IMR-90 (cell line): Measurements from ENCODE around the gene HLA-DQB1. TPM values are rescaled to one million over a fixed set of nuclear protein-coding genes. Genes with fewer than 3 reads are reported as not detected.
"Not testable (repeated sequence)": the region's sequence is repeated elsewhere in the genome, so short reads cannot be mapped to it uniquely, and the experiment has no call there.

ENCODE experiments used
- ATAC-seq: fragments of 200-7000 bp; cut with Tn5 transposase; 2 replicates; pipeline ENCODE4 v1.9.1; 2020; ENCODE audit warnings: low read depth, mild to moderate bottlenecking, moderate library complexity
- BruUV-seq: library from RNA; stranded (reverse); fragments of 400-500 nt; replicated peaks from 2 replicates; lab custom pipeline; 2021; lab: Mats Ljungman, UMichigan
- CTCF ChIA-PET: fragments of 300-600 bp; formaldehyde crosslinking; extraction: SDS; loops from one replicate; lab custom pipeline; 2021; ENCODE audit warnings: antibody characterized with exemption; lab: Yijun Ruan, JAX
- POLR2A ChIA-PET: fragments of 300-600 bp; sonication (Branson Sonifier 250); formaldehyde crosslinking; loops from one replicate; lab custom pipeline; 2022; ENCODE audit warnings: antibody characterized with exemption; ENCODE audit not compliant: unreplicated experiment; lab: Charles Lee
- DNase-seq: peaks from one replicate; pipeline ENCODE4 v3.0.0; 2013
- H2AFZ ChIP-seq: replicated peaks from 2 replicates; pipeline ENCODE3; 2013; ENCODE audit warnings: low read length, mild to moderate bottlenecking; ENCODE audit not compliant: poor library complexity
- H2AK5ac ChIP-seq: 2 replicates; pipeline ENCODE4 v1.6.1; 2013; ENCODE audit warnings: low read depth, low read length, inconsistent platforms
- H2AK9ac ChIP-seq: replicated peaks from 2 replicates; pipeline ENCODE3; 2013; ENCODE audit warnings: mild to moderate bottlenecking, low read depth, low read length, moderate library complexity; ENCODE audit not compliant: poor library complexity
- H2BK120ac ChIP-seq: 2 replicates; pipeline ENCODE4 v1.6.1; 2013; ENCODE audit warnings: low read depth, low read length, inconsistent platforms
- H2BK15ac ChIP-seq: 3 replicates; pipeline ENCODE4 v1.6.1; 2013; ENCODE audit warnings: low read depth, low read length, inconsistent platforms
- H2BK20ac ChIP-seq: 2 replicates; pipeline ENCODE4 v1.6.1; 2013; ENCODE audit warnings: low read depth, mild to moderate bottlenecking, inconsistent platforms, low read length, moderate library complexity
- H2BK5ac ChIP-seq: 2 replicates; pipeline ENCODE4 v1.6.1; 2013; ENCODE audit warnings: mild to moderate bottlenecking, low read depth, low read length, inconsistent platforms; ENCODE audit not compliant: poor library complexity, severe bottlenecking
- H3K14ac ChIP-seq: replicated peaks from 2 replicates; pipeline ENCODE4 v1.6.1; 2013; ENCODE audit warnings: low read depth, low read length, inconsistent platforms
- H3K18ac ChIP-seq: 2 replicates; pipeline ENCODE4 v1.6.1; 2013; ENCODE audit warnings: low read depth, low read length, control low read depth
- H3K23ac ChIP-seq: 2 replicates; pipeline ENCODE4 v1.6.1; 2013; ENCODE audit warnings: low read depth, low read length, inconsistent platforms
- H3K27ac ChIP-seq: 2 replicates; pipeline ENCODE4 v1.5.1; 2013; ENCODE audit warnings: mild to moderate bottlenecking, control low read depth, low read length; ENCODE audit not compliant: insufficient read depth
- H3K27me3 ChIP-seq: 2 replicates; pipeline ENCODE4 v1.6.1; 2013; ENCODE audit warnings: low read length; ENCODE audit not compliant: control insufficient read depth, insufficient read depth
- H3K36me3 ChIP-seq: 2 replicates; pipeline ENCODE4 v1.6.1; 2013; ENCODE audit warnings: low read length, mixed read lengths; ENCODE audit not compliant: control insufficient read depth, insufficient read depth
- H3K4ac ChIP-seq: 2 replicates; pipeline ENCODE4 v1.6.1; 2013; ENCODE audit warnings: low read depth, low read length, inconsistent platforms
- H3K4me1 ChIP-seq: 2 replicates; pipeline ENCODE4 v1.6.1; 2013; ENCODE audit warnings: low read length, mixed read lengths; ENCODE audit not compliant: control insufficient read depth, insufficient read depth
- H3K4me2 ChIP-seq: 2 replicates; pipeline ENCODE4 v1.6.1; 2013; ENCODE audit warnings: low read depth, mild to moderate bottlenecking, control low read depth, low read length, moderate library complexity
- H3K4me3 ChIP-seq: 2 replicates; pipeline ENCODE4 v1.5.1; 2013; ENCODE audit warnings: low read depth, mild to moderate bottlenecking, control low read depth, low read length, moderate library complexity; ENCODE audit not compliant: insufficient read depth
- H3K56ac ChIP-seq: 2 replicates; pipeline ENCODE4 v1.6.1; 2013; ENCODE audit warnings: low read length, inconsistent platforms; ENCODE audit not compliant: insufficient read depth; ENCODE audit errors: extremely low read depth
- H3K79me1 ChIP-seq, 2 experiments: 2 replicates each; pipeline ENCODE4 v1.6.1; 2013; ENCODE audit warnings: low read length in 2 of 2, inconsistent platforms in 1 of 2, low read depth in 1 of 2
- H3K9ac ChIP-seq: 2 replicates; pipeline ENCODE4 v1.6.1; 2013; ENCODE audit warnings: low read depth, low read length, control low read depth
- H3K9me1 ChIP-seq: 2 replicates; pipeline ENCODE4 v1.6.1; 2013; ENCODE audit warnings: low read length, inconsistent platforms; ENCODE audit not compliant: insufficient read depth
- H3K9me3 ChIP-seq: 2 replicates; pipeline ENCODE4 v1.6.1; 2013; ENCODE audit warnings: low read length; ENCODE audit not compliant: control insufficient read depth, insufficient read depth
- H4K20me1 ChIP-seq: 2 replicates; pipeline ENCODE4 v1.6.1; 2013; ENCODE audit warnings: low read length, inconsistent platforms; ENCODE audit not compliant: insufficient read depth
- H4K5ac ChIP-seq: 2 replicates; pipeline ENCODE4 v1.6.1; 2013; ENCODE audit warnings: mild to moderate bottlenecking, low read depth, low read length, control low read depth
- H4K8ac ChIP-seq, 2 experiments: 2 replicates each; pipeline ENCODE4 v1.6.1; 2013; ENCODE audit warnings: low read depth in 2 of 2, low read length in 2 of 2, control low read depth in 1 of 2, inconsistent platforms in 1 of 2
- H4K91ac ChIP-seq: 2 replicates; pipeline ENCODE4 v1.6.1; 2013; ENCODE audit warnings: low read depth, low read length, inconsistent platforms; ENCODE audit not compliant: insufficient read depth
- WGBS, 2 experiments: methylation state at CpG; one replicate each; pipeline versions ENCODE4 v1.1.5 to v1.1.7; 2013; ENCODE audit warnings: missing lambda C conversion rate in 2 of 2; ENCODE audit not compliant: insufficient read length in 1 of 2; ENCODE audit errors: extremely low coverage in 2 of 2; 5-methylcytosine and 5-hydroxymethylcytosine counted together
- dilution Hi-C: fragments of 300-500 bp; cut with HindIII; formaldehyde crosslinking; loops from one replicate; pipeline ENCODE4 v1.14.3; 2018; ENCODE audit warnings: low sequenced_read_pairs; ENCODE audit not compliant: unreplicated experiment
- in situ Hi-C: fragments of 300-500 bp; cut with MboI; formaldehyde crosslinking; loops from 3 replicates; pipeline ENCODE4 v1.14.3; 2019; ENCODE audit warnings: low sequenced_read_pairs, inconsistent platforms, mixed read lengths
- intact Hi-C: fragments of 100-400 bp; cut with micrococcal nuclease; formaldehyde crosslinking; loops from 2 replicates; pipeline ENCODE4 v1.10.0; 2022
- polyA plus RNA-seq, 3 experiments: library from polyadenylated mRNA; depleted of rRNA; stranded (reverse); fragments of >200 nt; gene quantifications; 2 replicates each; pipeline ENCODE4 v1.2.3, GENCODE V29; 2012; ENCODE audit warnings: low replicate concordance in 1 of 3
- total RNA-seq: library from RNA; depleted of rRNA; stranded (reverse); fragments of >200 nt; gene quantifications from 2 replicates; pipeline ENCODE4 v1.2.3, GENCODE V29; 2012

The HLA-DQB1 gene
- total and polyA plus RNA-seq, 2 of the 4 experiments (the other 2 are of a cell fraction), result not detected

- DNase-seq, in situ Hi-C loops, H3K9me1 ChIP-seq, H3K4me3 ChIP-seq, H3K27ac ChIP-seq, H3K4ac ChIP-seq, H4K20me1 ChIP-seq, POLR2A ChIA-PET, ATAC-seq, H4K8ac ChIP-seq, H2BK5ac ChIP-seq, H3K9ac ChIP-seq, H4K5ac ChIP-seq, dilution Hi-C loops, H3K14ac ChIP-seq, H2AK9ac ChIP-seq, H3K36me3 ChIP-seq, H3K9me3 ChIP-seq, H3K4me2 ChIP-seq, H2AK5ac ChIP-seq, H2BK15ac ChIP-seq, H2BK20ac ChIP-seq, H4K91ac ChIP-seq, H3K4me1 ChIP-seq, H3K23ac ChIP-seq, H3K79me1 ChIP-seq, H3K18ac ChIP-seq, H3K56ac ChIP-seq, H2AFZ ChIP-seq, BruUV-seq, H2BK120ac ChIP-seq, H3K27me3 ChIP-seq: not testable (repeated sequence)
- intact Hi-C loops, result loop anchor here (10.0 kb wide), 1 partner anchor 160 kb away; no protein-coding TSS in a partner anchor
- CTCF ChIA-PET, result interaction anchor here (0.6 kb wide), 1 partner anchor 133 kb away, joined by 3 read pairs; the partner anchor contains the start of gene TAP2
- WGBS, 2 experiments, result no CpG with 5 or more reads among the region's 3 CpGs
These were observed 38.7 kb upstream of the HLA-DQB1 start for GRCh38 chr6:32705164-32705563.
